HL-60/S4 treated with retinoic acid at 250 ng/mL for 4 days and 3 days (cell line): ENCODE measurements around the gene LYAR.

Experiments
- in situ Hi-C: fragments of 300-500 bp; cut with MboI; formaldehyde crosslinking; loops from 2 replicates; pipeline ENCODE4 v1.7.0; 2022; ENCODE audit warnings: low sequenced_read_pairs

LYAR gene

GRCh38 chr4:4289941-4290850 lies at the start of gene LYAR, which contains the start of gene ZBTB49:
TSS of gene LYAR (minus strand) at chr4:4290154. CDS start at chr4:4283742, 6,412 bp downstream.
TSS of gene ZBTB49 (plus strand) at chr4:4290251. CDS start at chr4:4299946, 9,695 bp downstream.
- in situ Hi-C loops, result no loop called here

DNA sequence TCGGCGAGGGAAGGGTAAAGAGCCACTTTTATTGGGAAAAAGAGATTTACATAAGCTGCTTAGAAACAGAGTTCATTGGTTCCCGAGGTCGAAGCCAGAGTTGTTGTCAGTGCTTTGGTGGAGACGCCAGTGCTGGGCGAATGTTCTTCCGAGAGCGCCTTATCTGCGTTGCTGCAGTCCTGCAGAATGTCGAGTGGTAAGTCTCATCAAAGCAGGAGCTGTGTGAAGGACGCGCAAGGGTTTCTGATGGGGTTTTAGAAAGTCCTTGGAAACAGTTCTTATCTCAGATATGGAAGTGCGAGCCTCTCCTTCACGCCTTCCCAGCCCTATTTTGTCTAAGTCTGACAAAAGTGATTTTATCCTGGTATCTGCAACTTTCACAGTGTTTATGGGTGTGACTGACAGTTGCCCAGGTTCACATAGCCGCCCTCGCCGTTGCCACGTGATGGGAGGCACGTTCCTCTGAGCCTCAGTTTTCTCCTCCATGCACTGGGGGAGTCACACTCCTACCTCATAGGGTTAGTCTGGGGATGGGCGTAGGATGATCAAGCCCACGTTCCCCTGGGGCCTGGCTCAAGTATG lies 49.6 kb upstream of the LYAR start:
- in situ Hi-C loops, result loop anchor here (10.0 kb wide), 1 partner anchor 75 kb away; no protein-coding TSS in a partner anchor

DNA sequence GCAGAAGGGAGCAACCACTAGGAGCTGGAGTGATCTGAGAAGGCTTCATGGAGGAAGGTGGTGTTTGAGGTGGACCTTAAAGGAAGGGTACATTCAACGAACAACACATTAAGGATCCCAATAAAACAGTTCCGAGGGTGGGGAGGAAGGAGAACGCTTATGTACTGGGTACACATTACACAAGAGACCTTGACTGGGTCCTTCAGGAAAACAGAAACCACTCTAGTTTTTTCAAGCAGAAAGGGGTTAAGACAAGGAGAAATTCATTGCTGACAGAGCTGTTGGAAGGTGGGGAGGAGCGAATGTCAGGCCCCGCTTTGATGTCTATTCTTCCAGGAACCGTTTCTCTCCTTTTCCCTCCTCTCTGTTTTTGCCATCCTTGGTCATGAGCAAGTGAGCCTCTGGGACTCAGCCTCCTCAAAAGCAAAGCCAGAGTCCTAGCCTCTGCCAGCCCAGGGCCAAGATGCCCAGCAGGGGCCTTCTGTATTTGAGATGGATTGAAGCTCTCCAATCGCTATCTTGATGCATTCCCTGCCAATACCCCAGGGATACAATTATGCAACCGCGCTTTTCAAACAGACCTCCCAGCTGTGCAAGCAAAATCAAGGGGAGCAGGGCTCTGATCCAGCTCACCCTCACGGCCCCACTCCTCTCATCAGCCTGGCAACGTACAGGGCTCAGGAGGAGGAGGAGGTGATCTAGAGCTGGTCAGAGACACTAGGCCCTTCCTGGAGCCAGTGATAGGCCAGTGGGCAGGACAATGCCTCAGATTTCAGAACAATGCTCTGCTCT lies 48.5 kb upstream of the LYAR start:
- in situ Hi-C loops, result loop anchor here (10.0 kb wide), 1 partner anchor 74 kb away; no protein-coding TSS in a partner anchor

GRCh38 chr4:4334798-4335520 lies 45.0 kb upstream of the LYAR start:
- in situ Hi-C loops, result loop anchor here (10.0 kb wide), 1 partner anchor 70 kb away; no protein-coding TSS in a partner anchor

- in situ Hi-C loops, result loop anchor here (10.0 kb wide), 1 partner anchor 68 kb away; no protein-coding TSS in a partner anchor
Measured at GRCh38 chr4:4333265-4333706, 43.3 kb upstream of the LYAR start.

- in situ Hi-C loops, result loop anchor here (10.0 kb wide), 1 partner anchor 68 kb away; no protein-coding TSS in a partner anchor
Measured at GRCh38 chr4:4332529-4332928, 42.6 kb upstream of the LYAR start.

DNA sequence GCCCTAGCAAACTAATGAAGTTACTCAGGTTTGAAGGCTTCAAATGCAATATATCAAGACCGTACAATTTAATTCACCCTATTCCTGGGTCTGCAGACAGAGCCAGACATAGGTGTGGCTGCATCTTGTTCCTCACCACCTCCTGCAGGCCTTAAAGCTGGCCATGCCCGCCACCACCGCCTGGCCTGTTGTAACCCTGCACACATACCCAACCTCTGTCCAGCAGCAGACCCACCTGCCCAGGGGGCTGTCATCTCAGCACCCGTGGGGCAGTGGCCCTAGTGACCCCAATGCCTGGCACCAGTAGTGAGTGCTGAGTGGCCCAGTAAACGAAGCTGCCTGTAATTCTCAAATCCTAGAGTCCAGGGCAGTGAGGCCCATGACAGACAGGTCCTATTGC lies 40.8 kb upstream of the LYAR start:
- in situ Hi-C loops, result loop anchor here (10.0 kb wide), 1 partner anchor 66 kb away; no protein-coding TSS in a partner anchor

- in situ Hi-C loops, result no loop called here
Measured at GRCh38 chr4:4329496-4329895, 39.5 kb upstream of the LYAR start.

- in situ Hi-C loops, result no loop called here
Measured at GRCh38 chr4:4328840-4329239, 38.9 kb upstream of the LYAR start.

- in situ Hi-C loops, result no loop called here
Measured at GRCh38 chr4:4328206-4328605, 38.3 kb upstream of the LYAR start.

GRCh38 chr4:4327652-4328121 lies 37.7 kb upstream of the LYAR start:
- in situ Hi-C loops, result no loop called here

GRCh38 chr4:4326166-4326565 lies 36.2 kb upstream of the LYAR start:
- in situ Hi-C loops, result no loop called here

DNA sequence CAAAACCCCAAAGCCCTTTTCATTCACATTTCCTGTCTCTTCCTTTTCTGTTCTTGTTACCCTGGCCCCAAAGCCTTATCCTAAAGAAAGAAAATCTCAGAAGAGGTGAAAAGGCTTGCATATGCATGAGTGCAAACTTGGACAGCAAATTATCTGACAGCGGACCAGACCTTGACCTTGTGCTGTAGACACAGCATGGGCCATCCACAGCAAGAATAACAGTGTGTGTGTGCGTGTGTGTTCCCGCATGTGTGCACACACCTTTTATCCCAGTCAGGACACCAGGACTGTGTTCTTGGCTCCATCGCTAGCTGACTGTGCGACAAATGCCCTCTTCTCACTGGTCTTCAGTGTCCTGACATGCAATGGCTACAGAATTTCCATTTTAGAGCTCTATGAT lies 35.4 kb upstream of the LYAR start:
- in situ Hi-C loops, result no loop called here

DNA sequence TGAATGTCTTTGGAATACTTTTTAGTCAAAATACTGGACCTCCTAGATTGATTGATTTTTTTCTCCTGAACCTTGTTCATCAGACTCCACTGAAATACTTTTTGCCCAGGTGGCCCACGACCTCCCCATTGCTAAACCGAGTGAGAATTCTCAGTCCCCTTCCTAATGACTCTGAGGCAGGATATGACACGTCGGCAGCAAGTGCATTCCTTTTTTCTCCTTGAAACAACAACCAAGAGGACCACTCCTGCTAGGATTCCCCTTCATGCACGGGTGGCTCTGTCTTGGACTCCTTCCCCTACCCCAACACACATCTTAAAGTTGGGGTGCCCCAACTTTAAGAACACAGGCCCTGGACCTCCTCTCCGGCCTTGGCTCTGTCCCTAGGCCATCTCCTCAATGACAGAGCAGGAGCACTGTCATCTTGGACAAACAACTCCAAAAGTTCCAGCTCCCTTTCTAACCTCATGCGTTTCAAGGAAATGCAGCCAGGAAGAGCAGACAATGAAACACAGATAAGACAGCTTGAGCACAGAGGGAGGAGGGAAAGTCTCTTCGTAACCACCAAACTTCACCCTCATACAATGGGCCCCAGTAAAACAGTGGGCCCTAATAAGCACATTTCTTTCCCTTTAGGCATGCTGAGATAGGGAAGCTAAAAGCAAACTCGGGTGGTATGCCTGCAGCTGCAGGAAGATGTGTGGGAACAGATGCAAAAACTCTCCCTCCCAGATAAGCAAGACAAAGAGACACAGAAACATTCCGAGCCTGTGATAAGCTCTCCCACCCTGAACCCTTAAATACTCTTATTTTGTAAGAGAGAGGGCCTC lies 34.0 kb upstream of the LYAR start:
- in situ Hi-C loops, result no loop called here

DNA sequence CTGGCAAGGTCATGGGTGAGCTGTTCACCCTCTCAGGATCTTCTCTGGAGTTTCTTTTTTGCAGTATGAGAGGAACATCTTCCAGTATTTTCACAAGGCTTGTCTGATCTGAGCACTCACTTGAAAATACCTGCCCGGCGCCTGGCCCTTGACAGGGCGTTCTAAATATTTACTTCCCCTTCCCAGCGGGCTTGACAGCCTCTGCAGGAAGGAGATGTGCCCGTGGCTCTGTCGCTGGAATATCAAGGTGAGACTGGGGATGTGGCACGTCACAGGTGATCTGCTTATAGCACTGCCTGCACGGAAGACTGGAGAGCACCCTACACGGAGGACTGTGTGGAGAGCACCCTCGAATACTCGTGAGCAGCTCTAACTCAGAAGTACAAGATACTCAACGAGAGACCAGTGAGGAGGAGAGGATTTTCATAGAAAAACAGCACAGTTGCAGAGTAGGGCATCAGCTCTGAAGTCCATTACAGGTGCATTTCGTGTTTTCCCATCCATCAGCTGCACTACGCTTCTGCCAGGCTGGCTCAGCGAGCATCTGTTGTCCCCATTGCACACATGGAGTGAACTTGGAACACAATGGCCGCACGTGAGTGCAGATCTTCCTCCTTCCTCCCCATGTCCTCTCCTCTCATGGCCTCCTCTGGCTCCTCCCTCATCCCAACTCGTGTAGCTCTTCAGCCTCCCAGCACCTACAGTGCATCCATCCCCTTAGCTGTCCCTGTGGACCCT lies 32.2 kb upstream of the LYAR start:
- in situ Hi-C loops, result no loop called here

GRCh38 chr4:4320951-4321714 lies 31.2 kb upstream of the LYAR start:
- in situ Hi-C loops, result no loop called here

GRCh38 chr4:4320528-4320927 lies 30.6 kb upstream of the LYAR start:
- in situ Hi-C loops, result no loop called here
